GM19193 (cell line): ENCODE data around the gene IGHMBP2.

Source experiments
- POLR2A ChIP-seq: IDR thresholded peaks from 4 replicates; pipeline ENCODE4 v1.6.1; 2011; ENCODE audit not compliant: insufficient read depth, insufficient read length; ENCODE audit errors: extremely low read depth

The IGHMBP2 gene

GRCh38 chr11:68930991-68931855 lies 27.5 kb downstream of the IGHMBP2 start:
- no peak for TF ChIP-seq POLR2A

GRCh38 chr11:68931911-68932310 lies 28.2 kb downstream of the IGHMBP2 start:
- no peak for TF ChIP-seq POLR2A

GRCh38 chr11:68932358-68932757 lies 28.7 kb downstream of the IGHMBP2 start:
- no peak for TF ChIP-seq POLR2A

- TF ChIP-seq POLR2A, result no peak
Observed at GRCh38 chr11:68932933-68933577, 29.4 kb downstream of the IGHMBP2 start.

- TF ChIP-seq POLR2A, result no peak
Observed at GRCh38 chr11:68933605-68934320, 30.1 kb downstream of the IGHMBP2 start.

- TF ChIP-seq POLR2A, result no peak
Observed at GRCh38 chr11:68934321-68934645, 30.6 kb downstream of the IGHMBP2 start.

GRCh38 chr11:68934666-68935065 lies 31.0 kb downstream of the IGHMBP2 start:
- no peak for TF ChIP-seq POLR2A

- TF ChIP-seq POLR2A, result no peak
Observed at GRCh38 chr11:68935066-68935465, 31.4 kb downstream of the IGHMBP2 start.

- TF ChIP-seq POLR2A, result no peak
Observed at GRCh38 chr11:68935516-68936357, 32.0 kb downstream of the IGHMBP2 start.

- no peak for TF ChIP-seq POLR2A
Observed at GRCh38 chr11:68936358-68936636, 32.6 kb downstream of the IGHMBP2 start.

GRCh38 chr11:68936676-68937620 lies 33.3 kb downstream of the IGHMBP2 start:
- TF ChIP-seq POLR2A, result no peak

GRCh38 chr11:68938088-68938487 lies 34.4 kb downstream of the IGHMBP2 start:
- no peak for TF ChIP-seq POLR2A

GRCh38 chr11:68938816-68939582 lies 35.3 kb downstream of the IGHMBP2 start:
- TF ChIP-seq POLR2A, result no peak
